ENCODE data around the gene DSCAML1.

DNA sequence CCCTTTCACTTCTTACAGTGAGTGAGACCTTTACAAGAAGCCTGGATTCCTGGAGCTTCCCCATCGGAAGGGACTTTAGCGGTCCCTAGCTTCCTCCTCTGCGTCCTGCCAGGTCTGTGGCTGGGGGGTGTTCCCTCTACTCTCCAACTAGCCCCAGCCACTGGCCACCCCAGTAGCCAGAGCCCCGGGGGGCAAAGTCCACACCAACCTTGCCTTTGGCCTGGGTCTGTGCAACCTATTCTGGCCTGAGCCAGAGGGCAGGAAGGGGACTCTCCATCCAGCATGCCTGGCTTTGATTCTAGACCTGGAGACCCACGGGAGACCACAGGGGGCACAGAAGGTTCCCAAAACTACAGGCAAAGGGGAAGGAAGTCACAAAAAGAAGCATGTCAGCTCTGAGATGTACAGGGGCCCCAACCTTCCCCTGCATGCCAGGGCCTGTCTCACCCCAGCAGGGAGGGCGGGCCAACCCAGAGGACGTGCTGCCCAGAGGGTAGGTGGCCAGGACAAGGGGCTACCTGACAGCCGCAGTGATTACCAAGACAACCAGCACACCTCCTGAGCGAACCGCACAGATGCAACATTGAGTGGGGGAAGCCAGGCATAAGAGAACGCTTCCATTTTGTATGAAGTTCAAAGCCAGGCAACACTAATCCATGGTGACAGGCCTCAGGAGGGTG lies 52.4 kb downstream of the DSCAML1 start:
- TF ChIP-seq, protein P1, sequence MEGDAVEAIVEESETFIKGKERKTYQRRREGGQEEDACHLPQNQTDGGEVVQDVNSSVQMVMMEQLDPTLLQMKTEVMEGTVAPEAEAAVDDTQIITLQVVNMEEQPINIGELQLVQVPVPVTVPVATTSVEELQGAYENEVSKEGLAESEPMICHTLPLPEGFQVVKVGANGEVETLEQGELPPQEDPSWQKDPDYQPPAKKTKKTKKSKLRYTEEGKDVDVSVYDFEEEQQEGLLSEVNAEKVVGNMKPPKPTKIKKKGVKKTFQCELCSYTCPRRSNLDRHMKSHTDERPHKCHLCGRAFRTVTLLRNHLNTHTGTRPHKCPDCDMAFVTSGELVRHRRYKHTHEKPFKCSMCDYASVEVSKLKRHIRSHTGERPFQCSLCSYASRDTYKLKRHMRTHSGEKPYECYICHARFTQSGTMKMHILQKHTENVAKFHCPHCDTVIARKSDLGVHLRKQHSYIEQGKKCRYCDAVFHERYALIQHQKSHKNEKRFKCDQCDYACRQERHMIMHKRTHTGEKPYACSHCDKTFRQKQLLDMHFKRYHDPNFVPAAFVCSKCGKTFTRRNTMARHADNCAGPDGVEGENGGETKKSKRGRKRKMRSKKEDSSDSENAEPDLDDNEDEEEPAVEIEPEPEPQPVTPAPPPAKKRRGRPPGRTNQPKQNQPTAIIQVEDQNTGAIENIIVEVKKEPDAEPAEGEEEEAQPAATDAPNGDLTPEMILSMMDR (IDR thresholded peaks at IDR 0.05): no peak
- TF ChIP-seq POLR2A (IDR thresholded peaks at IDR 0.05): no peak
